ENCODE measurements around the gene DNAL1.

GRCh38 chr14:73720636-73721035 lies 75.8 kb downstream of the DNAL1 start:
- no peak for TF ChIP-seq CTCF (IDR thresholded peaks at IDR 0.05)
- no peak for TF ChIP-seq POLR2AphosphoS5 (IDR thresholded peaks at IDR 0.05)
- TF ChIP-seq POLR2A (IDR thresholded peaks at IDR 0.05) = no peak
